HAP-1 (cell line): ENCODE measurements around the gene GCDH.
A peak's percentile ranks its signal among the peaks of the same experiment; 100 is the strongest.

Experiments
- DNase-seq, 2 experiments: peaks; one replicate each; pipeline ENCODE4 v3.0.0-alpha.2; 2016 to 2020; ENCODE audit warnings: low spot score in 2 of 2
- H3K27me3 ChIP-seq: fragments of 250-450 bp; sonication (Bioruptor Pico); 2 replicates; pipeline ENCODE4 v1.5.1; 2020; ENCODE audit warnings: low read depth, mild to moderate bottlenecking, moderate library complexity
- H3K36me3 ChIP-seq: fragments of 250-450 bp; sonication (Bioruptor Pico); replicated peaks from 2 replicates; pipeline ENCODE4 v1.5.1; 2020; ENCODE audit warnings: mild to moderate bottlenecking
- H3K4me1 ChIP-seq: fragments of 250-450 bp; sonication (Bioruptor Pico); 2 replicates; pipeline ENCODE4 v1.5.1; 2020; ENCODE audit warnings: mild to moderate bottlenecking
- H3K4me3 ChIP-seq: fragments of 250-450 bp; sonication (Bioruptor Pico); 2 replicates; pipeline ENCODE4 v1.5.1; 2020; ENCODE audit warnings: mild to moderate bottlenecking, moderate library complexity
- H3K9me3 ChIP-seq: fragments of 250-450 bp; sonication (Bioruptor Pico); 2 replicates; pipeline ENCODE4 v1.5.1; 2020; ENCODE audit warnings: mild to moderate bottlenecking, moderate library complexity
- in situ Hi-C: fragments of 300-500 bp; cut with MboI; formaldehyde crosslinking; loops from 3 replicates; pipeline ENCODE4 v1.14.3; 2020; ENCODE audit warnings: low sequenced_read_pairs, inconsistent platforms, mixed read lengths

Gene GCDH

DNA sequence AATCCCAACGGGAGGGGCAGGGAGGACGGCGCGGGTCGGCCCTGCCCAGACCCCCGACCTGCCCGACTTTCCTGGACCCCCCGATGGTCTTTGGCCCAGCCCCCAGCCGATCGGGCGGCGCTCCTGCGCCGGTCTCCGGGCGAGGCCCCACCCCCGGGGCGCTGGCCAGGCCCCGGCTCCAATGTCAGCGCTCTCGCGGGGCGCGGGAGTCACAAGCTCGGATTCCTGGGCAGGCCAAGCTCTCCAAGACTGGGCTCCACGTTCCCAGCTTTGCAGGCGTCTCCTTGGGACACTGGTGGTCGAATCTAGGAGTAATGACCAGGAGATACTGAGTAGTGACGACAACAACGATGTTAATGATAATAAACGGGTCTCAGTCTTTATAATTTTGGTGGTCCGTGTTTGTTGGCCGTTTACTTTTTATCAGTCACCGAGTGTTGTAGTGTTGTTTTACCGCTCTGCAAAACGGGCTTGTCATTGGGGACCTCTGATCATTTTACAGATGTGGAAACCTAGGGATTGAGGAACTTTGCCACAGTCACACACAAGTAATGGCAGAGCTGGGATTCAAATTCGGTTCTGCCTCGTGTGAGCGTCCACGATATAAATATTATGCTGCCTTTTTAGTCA lies 55.2 kb downstream of the GCDH start:
- peaks cover 79% of the 10 kb centered on the region for H3K36me3 ChIP-seq
- H3K4me3 ChIP-seq, result peak overlapping the region; percentile 61
- H3K4me1 ChIP-seq, result 0 out of 2 replicates have a peak, but pooled peaks cover 3% of the 10 kb centered on the region
- peak; percentile 60 to 81 for DNase-seq
- no peaks in the 10 kb centered on the region for H3K9me3 ChIP-seq
- in situ Hi-C loops, result no loop called here
- H3K27me3 ChIP-seq, result no peaks in the 10 kb centered on the region

DNA sequence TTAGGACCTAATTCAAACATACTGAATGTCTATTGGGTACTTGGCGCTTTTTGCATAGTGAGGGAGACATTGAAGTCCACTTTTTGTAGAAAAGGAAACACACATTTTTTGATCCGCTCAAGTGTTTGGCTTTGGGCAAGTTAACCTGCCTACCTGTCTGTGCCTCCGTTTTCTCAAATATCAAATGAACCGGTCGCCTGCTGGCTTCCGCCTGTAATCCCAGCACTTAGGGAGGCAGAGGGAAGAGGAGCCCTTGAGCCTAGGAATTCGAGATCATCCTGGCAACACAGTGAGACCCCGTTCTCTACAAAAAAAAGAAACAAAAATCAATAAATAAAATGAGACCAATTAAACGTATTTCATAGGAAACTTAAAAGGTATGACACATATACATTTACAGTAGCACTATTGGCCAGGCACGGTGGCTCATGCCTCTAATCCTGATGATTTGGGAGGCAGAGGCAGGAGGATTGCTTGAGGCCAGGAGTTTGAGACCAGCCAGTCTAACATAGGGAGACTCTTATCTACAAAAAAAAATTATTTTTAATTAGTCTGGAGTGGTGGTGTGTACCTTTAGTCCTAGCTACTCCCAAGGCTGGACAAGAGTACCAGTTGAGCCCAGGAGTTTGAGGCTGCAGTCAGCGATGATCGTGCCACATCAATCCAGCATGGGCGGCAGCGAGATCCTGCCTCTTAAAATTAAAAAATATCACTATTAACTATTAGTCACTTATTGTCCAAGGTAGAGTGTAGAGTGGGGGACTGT lies 56.0 kb downstream of the GCDH start:
- H3K4me1 ChIP-seq, result 0 out of 2 replicates have a peak, but pooled peaks cover 3% of the 10 kb centered on the region
- no peaks in the 10 kb centered on the region for H3K9me3 ChIP-seq
- H3K27me3 ChIP-seq, result no peaks in the 10 kb centered on the region
- H3K36me3 ChIP-seq, result peaks cover 79% of the 10 kb centered on the region
- in situ Hi-C loops, result no loop called here
- H3K4me3 ChIP-seq, result peak overlapping the region; percentile 61
- no peak for DNase-seq

DNA sequence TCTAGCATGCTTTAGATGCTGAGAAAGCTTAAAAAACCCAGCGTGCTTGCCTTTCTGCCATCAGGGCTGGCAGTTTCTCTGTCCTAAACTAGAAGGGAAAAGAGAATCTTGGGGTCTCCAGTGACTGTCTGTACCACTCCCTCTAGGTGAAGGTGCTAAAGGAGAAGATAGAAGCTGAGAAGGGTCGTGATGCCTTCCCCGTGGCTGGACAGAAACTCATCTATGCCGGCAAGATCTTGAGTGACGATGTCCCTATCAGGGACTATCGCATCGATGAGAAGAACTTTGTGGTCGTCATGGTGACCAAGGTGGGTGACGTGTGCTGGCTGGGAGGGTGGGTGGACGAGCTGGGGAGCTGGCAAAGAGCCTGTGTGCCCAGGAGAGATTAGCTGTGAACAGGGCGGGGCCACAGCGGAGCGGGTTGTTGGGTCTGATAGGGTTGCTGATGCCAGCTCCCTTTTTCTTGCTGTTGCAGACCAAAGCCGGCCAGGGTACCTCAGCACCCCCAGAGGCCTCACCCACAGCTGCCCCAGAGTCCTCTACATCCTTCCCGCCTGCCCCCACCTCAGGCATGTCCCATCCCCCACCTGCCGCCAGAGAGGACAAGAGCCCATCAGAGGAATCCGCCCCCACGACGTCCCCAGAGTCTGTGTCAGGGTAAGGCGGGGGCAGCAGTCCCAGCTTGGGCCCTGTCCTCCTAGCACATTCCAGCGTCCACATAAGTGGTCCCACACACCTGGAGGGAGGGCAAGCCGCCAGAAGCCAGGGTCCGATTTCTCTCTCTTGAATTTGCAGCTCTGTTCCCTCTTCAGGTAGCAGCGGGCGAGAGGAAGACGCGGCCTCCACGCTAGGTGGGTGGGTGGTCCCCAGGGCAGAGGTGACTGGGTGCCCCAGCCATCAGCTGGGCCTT lies 57.0 kb downstream of the GCDH start:
- Histone ChIP-seq H3K36me3 (peaks cover 79% of the 10 kb centered on the region), H3K4me3 (no peak overlapping the region)
- in situ Hi-C loops, result no loop called here

DNA sequence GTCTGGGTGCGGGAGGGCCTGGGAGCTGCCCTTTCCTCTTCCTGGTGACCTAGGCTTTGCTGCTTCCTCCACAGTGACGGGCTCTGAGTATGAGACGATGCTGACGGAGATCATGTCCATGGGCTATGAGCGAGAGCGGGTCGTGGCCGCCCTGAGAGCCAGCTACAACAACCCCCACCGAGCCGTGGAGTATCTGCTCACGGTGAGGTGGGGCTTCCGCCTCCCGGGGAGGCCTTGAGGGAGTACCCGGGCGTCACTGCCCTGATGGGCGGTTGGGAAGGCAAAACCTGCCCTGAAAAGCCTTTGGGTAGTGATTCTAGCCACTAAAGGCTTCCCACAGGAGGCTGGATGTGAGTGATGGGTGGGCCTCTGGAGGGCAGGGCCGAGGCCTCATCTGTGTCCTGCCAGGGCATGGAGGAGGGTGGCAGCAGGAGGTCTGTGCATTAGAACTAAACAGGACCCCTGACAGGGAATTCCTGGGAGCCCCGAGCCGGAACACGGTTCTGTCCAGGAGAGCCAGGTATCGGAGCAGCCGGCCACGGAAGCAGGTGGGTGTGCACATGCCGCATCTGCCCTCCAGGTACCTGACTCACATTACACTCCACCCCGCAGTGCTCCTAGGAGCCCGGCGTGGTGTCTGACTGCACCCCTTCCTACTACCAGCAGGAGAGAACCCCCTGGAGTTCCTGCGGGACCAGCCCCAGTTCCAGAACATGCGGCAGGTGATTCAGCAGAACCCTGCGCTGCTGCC lies 57.8 kb downstream of the GCDH start:
- Histone ChIP-seq H3K36me3 (peaks cover 79% of the 10 kb centered on the region), H3K27me3 (no peaks in the 10 kb centered on the region), H3K4me1 (0 out of 2 replicates have a peak, but pooled peaks cover 3% of the 10 kb centered on the region), H3K4me3 (no peak overlapping the region), H3K9me3 (no peaks in the 10 kb centered on the region)
- in situ Hi-C loops, result no loop called here
- no peak for DNase-seq

More for the DNA sequence above, 57.0 kb downstream of the GCDH start:
- Histone ChIP-seq H3K4me1 (0 out of 2 replicates have a peak, but pooled peaks cover 3% of the 10 kb centered on the region), H3K9me3 (no peaks in the 10 kb centered on the region), H3K27me3 (no peaks in the 10 kb centered on the region)
- no peak for DNase-seq
